Measurements from ENCODE around the gene PEBP1. TPM values are rescaled to one million over a fixed set of nuclear protein-coding genes. Genes with fewer than 3 reads are reported as not detected.

Gene PEBP1
- total and polyA plus RNA-seq, 7 donors = 202 to 358 (median 270) TPM

GRCh38 chr12:118145798-118146156, 9.9 kb downstream of the PEBP1 start:
- 83 to 87% methylated on average over 9 of the region's 9 CpGs for WGBS, 2 donors
- peaks cover 18 to 91% (median 34%) of the 10 kb centered on the region in 4 donors for H3K36me3 ChIP-seq
- no peaks in the 10 kb centered on the region for H3K4me1 ChIP-seq

GRCh38 chr12:118148287-118148686, 12.4 kb downstream of the PEBP1 start:
- no peak for TF ChIP-seq POLR2A (IDR thresholded peaks at IDR 0.05)
- TF ChIP-seq POLR2AphosphoS5 (IDR thresholded peaks at IDR 0.05) = no peak
- TF ChIP-seq CTCF (IDR thresholded peaks at IDR 0.05) = no peak
- TF ChIP-seq EP300 (IDR thresholded peaks at IDR 0.05) = no peak
- H3K36me3 ChIP-seq = peaks cover 18 to 83% (median 23%) of the 10 kb centered on the region in 4 donors
- intact Hi-C loops (cut with DNase I) = no loop called here

More at GRCh38 chr12:118145798-118146156, 9.9 kb downstream of the PEBP1 start:
- TF ChIP-seq CTCF (IDR thresholded peaks at IDR 0.05) (no peak), POLR2A (IDR thresholded peaks at IDR 0.05) (no peak), POLR2AphosphoS5 (IDR thresholded peaks at IDR 0.05) (no peak), EP300 (IDR thresholded peaks at IDR 0.05) (no peak)
- H3K27ac ChIP-seq = no peak overlapping the region
- no peaks in the 10 kb centered on the region for H3K27me3 ChIP-seq
- intact Hi-C loops (cut with DNase I) = no loop called here
- no peak for DNase-seq
- H3K9me3 ChIP-seq = no peaks in the 10 kb centered on the region
- H3K4me3 ChIP-seq = no peak overlapping the region

GRCh38 chr12:118150625-118151024, 14.7 kb downstream of the PEBP1 start:
- Histone ChIP-seq H3K4me3 (no peak overlapping the region), H3K27ac (no peak overlapping the region), H3K4me1 (no peaks in the 10 kb centered on the region), H3K9me3 (no peaks in the 10 kb centered on the region), H3K36me3 (peaks cover under 1 to 60% (median 14%) of the 10 kb centered on the region in 4 donors), H3K27me3 (no peaks in the 10 kb centered on the region)
- 71 to 77% methylated on average over 7 of the region's 7 CpGs for WGBS, 2 donors
- intact Hi-C loops (cut with DNase I) = no loop called here
- no peak for DNase-seq
- no peak for TF ChIP-seq EP300 (IDR thresholded peaks at IDR 0.05)
- TF ChIP-seq POLR2A (IDR thresholded peaks at IDR 0.05) = no peak
- no peak for TF ChIP-seq CTCF (IDR thresholded peaks at IDR 0.05)
- TF ChIP-seq POLR2AphosphoS5 (IDR thresholded peaks at IDR 0.05) = no peak

More at GRCh38 chr12:118148287-118148686, 12.4 kb downstream of the PEBP1 start:
- WGBS, 2 donors = 97 to 98% methylated on average over 5 of the region's 5 CpGs
- no peaks in the 10 kb centered on the region for H3K27me3 ChIP-seq
- no peak overlapping the region for H3K4me3 ChIP-seq
- no peak overlapping the region for H3K27ac ChIP-seq
- H3K9me3 ChIP-seq = no peaks in the 10 kb centered on the region
- no peak for DNase-seq
- H3K4me1 ChIP-seq = no peaks in the 10 kb centered on the region

- WGBS, 2 donors = 89 to 93% methylated on average over 5 of the region's 5 CpGs
- Histone ChIP-seq H3K9me3 (no peaks in the 10 kb centered on the region), H3K27me3 (no peaks in the 10 kb centered on the region), H3K4me3 (no peak overlapping the region), H3K36me3 (peaks cover 0 to 49% (median 10%) of the 10 kb centered on the region in 4 donors), H3K4me1 (no peaks in the 10 kb centered on the region), H3K27ac (no peak overlapping the region)
- TF ChIP-seq CTCF (IDR thresholded peaks at IDR 0.05) = no peak
- no peak for TF ChIP-seq POLR2A (IDR thresholded peaks at IDR 0.05)
- no peak for TF ChIP-seq EP300 (IDR thresholded peaks at IDR 0.05)
- TF ChIP-seq POLR2AphosphoS5 (IDR thresholded peaks at IDR 0.05) = no peak
- no peak for DNase-seq
- intact Hi-C loops (cut with DNase I) = no loop called here
These were observed 15.8 kb downstream of the PEBP1 start for GRCh38 chr12:118151755-118152154.

GRCh38 chr12:118160536-118160935, 24.6 kb downstream of the PEBP1 start:
- peaks cover 21 to 62% (median 23%) of the 10 kb centered on the region in 4 donors for H3K36me3 ChIP-seq
- H3K27ac ChIP-seq = no peak overlapping the region
- 96 to 97% methylated on average over 3 of the region's 3 CpGs for WGBS, 2 donors
- no peaks in the 10 kb centered on the region for H3K9me3 ChIP-seq
- intact Hi-C loops (cut with DNase I) = no loop called here
- TF ChIP-seq CTCF (IDR thresholded peaks at IDR 0.05) (no peak), POLR2AphosphoS5 (IDR thresholded peaks at IDR 0.05) (no peak), EP300 (IDR thresholded peaks at IDR 0.05) (no peak), POLR2A (IDR thresholded peaks at IDR 0.05) (no peak)
- H3K27me3 ChIP-seq = no peaks in the 10 kb centered on the region
- no peak for DNase-seq
- H3K4me3 ChIP-seq = no peak overlapping the region
- no peaks in the 10 kb centered on the region for H3K4me1 ChIP-seq

Data from sigmoid colon (tissue), 7 donors.